Breast epithelium (tissue), 4 donors: ENCODE results near the gene HNRNPA0. TPM values are rescaled to one million over a fixed set of nuclear protein-coding genes. Genes with fewer than 3 reads are reported as not detected.

Source experiments
- DNase-seq, 2 donors: peaks; one replicate each; pipeline ENCODE4 v3.0.0-alpha.2; 2019; ENCODE audit warnings: low spot score in 2 of 2
- H3K27ac ChIP-seq, 2 donors: fragments of 200-600 bp; sonication (generic) in 1 of 2; one replicate each; pipeline ENCODE4 v1.5.1; 2016 to 2019; ENCODE audit warnings: mild to moderate bottlenecking in 1 of 2
- H3K27me3 ChIP-seq, 2 donors: fragments of 200-600 bp; sonication (generic) in 1 of 2; one replicate each; pipeline versions ENCODE4 v1.5.1 to v1.6.0; 2017 to 2019; ENCODE audit warnings: control low read depth in 1 of 2, mild to moderate bottlenecking in 1 of 2
- H3K36me3 ChIP-seq: fragments of 200-600 bp; one replicate; pipeline ENCODE4 v1.5.1; 2019
- H3K4me1 ChIP-seq, 2 donors: fragments of 200-600 bp; sonication (generic); one replicate each; pipeline ENCODE4 v1.5.1; 2016 to 2019; ENCODE audit warnings: control low read depth in 1 of 2
- H3K4me3 ChIP-seq, 3 donors: fragments of 200-600 bp; sonication (generic); 1 replicate in 2 of 3; 2 replicates in 1 of 3; pipeline ENCODE4 v1.5.1; 2016 to 2019; ENCODE audit warnings: mild to moderate bottlenecking in 3 of 3, moderate library complexity in 2 of 3
- H3K9me3 ChIP-seq, 2 donors: fragments of 200-600 bp; sonication (generic) in 1 of 2; one replicate each; pipeline ENCODE4 v1.5.1; 2016 to 2019; ENCODE audit warnings: control low read depth in 1 of 2
- POLR2A ChIP-seq: fragments of 450-650 bp; IDR thresholded peaks from one replicate; pipeline ENCODE4 v1.6.1; 2016; ENCODE audit warnings: antibody characterized with exemption, mild to moderate bottlenecking, moderate library complexity
- POLR2AphosphoS5 ChIP-seq, 3 donors: sonication (generic); formaldehyde crosslinking; IDR thresholded peaks; one replicate each; pipeline ENCODE4 v1.6.1; 2017; ENCODE audit warnings: antibody characterized with exemption in 3 of 3
- intact Hi-C: fragments of 100-400 bp; cut with DNase I; formaldehyde crosslinking; loops from one replicate; pipeline ENCODE4 v1.15.1; 2023; ENCODE audit warnings: low total_unique reads
- total RNA-seq, 3 donors: library from RNA; depleted of rRNA; stranded (reverse); fragments of >200 nt; gene quantifications; one replicate each; pipeline ENCODE4 v1.1.0, GENCODE V29; 2016
- TF ChIP-seq, protein P1 (sequence below), 3 donors: fragments of 450-650 bp; IDR thresholded peaks; one replicate each; pipeline ENCODE4 v1.5.1; 2016 to 2017; ENCODE audit warnings: antibody characterized with exemption in 3 of 3, mild to moderate bottlenecking in 3 of 3, moderate library complexity in 3 of 3

The HNRNPA0 gene
- total RNA-seq, 3 donors from 2014 or later: 11.5 to 13.3 (median 11.8) TPM

DNA sequence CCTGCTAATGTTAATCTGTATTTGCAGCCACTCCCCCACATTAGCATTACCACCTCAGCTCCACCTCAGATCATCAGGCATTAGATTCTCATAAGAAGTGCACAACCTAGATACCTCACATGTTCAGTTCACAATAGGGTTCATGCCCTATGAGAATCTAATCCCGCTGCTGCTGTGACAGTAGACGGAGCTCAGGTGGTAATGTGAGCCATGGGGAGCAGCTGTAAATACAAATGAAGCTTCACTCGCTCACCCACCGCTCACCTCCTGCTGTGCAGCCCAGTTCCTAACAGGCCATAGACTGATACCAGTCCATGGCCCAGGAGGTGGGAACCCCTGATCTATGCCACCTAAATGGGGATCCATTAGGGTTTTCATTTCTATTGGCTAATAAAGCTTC, 6.1 kb upstream of the HNRNPA0 start:
- DNase-seq: no peak
- H3K9me3 ChIP-seq: no peaks in the 10 kb centered on the region
- no peak overlapping the region for H3K27ac ChIP-seq
- H3K4me3 ChIP-seq: no peak overlapping the region
- H3K36me3 ChIP-seq: no peaks in the 10 kb centered on the region
- intact Hi-C loops: no loop called here
- no peaks in the 10 kb centered on the region for H3K27me3 ChIP-seq
- TF ChIP-seq POLR2A: no peak
- TF ChIP-seq, protein P1, sequence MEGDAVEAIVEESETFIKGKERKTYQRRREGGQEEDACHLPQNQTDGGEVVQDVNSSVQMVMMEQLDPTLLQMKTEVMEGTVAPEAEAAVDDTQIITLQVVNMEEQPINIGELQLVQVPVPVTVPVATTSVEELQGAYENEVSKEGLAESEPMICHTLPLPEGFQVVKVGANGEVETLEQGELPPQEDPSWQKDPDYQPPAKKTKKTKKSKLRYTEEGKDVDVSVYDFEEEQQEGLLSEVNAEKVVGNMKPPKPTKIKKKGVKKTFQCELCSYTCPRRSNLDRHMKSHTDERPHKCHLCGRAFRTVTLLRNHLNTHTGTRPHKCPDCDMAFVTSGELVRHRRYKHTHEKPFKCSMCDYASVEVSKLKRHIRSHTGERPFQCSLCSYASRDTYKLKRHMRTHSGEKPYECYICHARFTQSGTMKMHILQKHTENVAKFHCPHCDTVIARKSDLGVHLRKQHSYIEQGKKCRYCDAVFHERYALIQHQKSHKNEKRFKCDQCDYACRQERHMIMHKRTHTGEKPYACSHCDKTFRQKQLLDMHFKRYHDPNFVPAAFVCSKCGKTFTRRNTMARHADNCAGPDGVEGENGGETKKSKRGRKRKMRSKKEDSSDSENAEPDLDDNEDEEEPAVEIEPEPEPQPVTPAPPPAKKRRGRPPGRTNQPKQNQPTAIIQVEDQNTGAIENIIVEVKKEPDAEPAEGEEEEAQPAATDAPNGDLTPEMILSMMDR (IDR thresholded peaks at IDR 0.05): no peak
- TF ChIP-seq POLR2AphosphoS5 (IDR thresholded peaks at IDR 0.05): no peak
- H3K4me1 ChIP-seq: no peaks in the 10 kb centered on the region

DNA sequence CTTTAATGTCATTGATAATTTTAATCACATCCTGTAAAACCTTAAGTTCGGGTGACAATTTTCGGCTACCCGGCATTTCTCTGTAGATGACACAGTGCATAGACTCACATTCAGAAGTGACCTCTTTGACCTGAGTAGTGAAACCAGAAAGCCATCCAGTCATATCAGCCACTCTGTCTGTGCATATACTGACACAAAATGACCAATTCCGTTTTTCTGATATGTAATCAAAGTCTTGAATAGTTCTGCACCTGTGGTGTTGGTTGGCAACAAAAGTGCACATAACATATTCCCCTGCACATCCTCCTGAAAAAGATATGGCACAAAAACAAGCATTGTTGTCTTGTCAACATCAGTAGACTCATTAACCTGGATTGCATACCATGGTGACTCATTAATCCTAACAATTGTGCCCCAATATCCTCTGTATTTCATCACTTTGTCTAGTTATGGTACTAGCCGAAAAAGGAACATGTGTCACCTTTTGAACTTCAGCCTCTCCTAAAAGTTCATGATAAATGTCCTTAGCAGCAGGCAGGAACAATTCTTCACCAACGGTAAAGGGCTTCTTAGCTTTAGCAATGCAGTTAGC, 4.6 kb upstream of the HNRNPA0 start:
- Histone ChIP-seq H3K4me1 (no peaks in the 10 kb centered on the region), H3K36me3 (no peaks in the 10 kb centered on the region), H3K27ac (no peak overlapping the region), H3K27me3 (no peaks in the 10 kb centered on the region), H3K9me3 (no peaks in the 10 kb centered on the region), H3K4me3 (no peak overlapping the region)
- no peak for DNase-seq
- TF ChIP-seq, protein P1 (IDR thresholded peaks at IDR 0.05): no peak
- no peak for TF ChIP-seq POLR2AphosphoS5 (IDR thresholded peaks at IDR 0.05)
- TF ChIP-seq POLR2A: no peak
- intact Hi-C loops: no loop called here

DNA sequence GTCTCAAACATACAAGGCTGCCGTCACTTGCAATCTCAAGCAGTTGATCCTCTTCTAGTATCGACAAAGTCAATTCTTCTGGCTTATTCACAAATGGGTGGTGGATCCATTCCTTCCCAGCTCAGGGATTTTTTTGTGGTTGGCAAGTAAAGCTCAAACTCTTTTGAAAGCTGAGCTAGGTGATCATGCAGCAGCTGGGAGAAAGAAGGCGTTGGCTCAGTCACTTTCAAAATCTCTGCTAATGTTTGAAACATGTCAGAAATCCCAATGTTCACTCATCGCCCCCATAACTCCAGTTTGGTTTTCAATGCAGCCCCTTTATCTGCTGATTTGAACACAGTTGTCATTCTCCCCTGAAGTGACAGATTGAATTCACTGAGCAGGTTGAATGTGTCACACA, 4.0 kb upstream of the HNRNPA0 start:
- Histone ChIP-seq H3K4me1 (no peaks in the 10 kb centered on the region), H3K4me3 (no peak overlapping the region), H3K9me3 (no peaks in the 10 kb centered on the region), H3K27ac (no peak overlapping the region), H3K27me3 (no peaks in the 10 kb centered on the region), H3K36me3 (no peaks in the 10 kb centered on the region)
- DNase-seq: no peak
- TF ChIP-seq, protein P1 (IDR thresholded peaks at IDR 0.05): no peak
- TF ChIP-seq POLR2A: no peak
- no peak for TF ChIP-seq POLR2AphosphoS5 (IDR thresholded peaks at IDR 0.05)
- intact Hi-C loops: no loop called here

DNA sequence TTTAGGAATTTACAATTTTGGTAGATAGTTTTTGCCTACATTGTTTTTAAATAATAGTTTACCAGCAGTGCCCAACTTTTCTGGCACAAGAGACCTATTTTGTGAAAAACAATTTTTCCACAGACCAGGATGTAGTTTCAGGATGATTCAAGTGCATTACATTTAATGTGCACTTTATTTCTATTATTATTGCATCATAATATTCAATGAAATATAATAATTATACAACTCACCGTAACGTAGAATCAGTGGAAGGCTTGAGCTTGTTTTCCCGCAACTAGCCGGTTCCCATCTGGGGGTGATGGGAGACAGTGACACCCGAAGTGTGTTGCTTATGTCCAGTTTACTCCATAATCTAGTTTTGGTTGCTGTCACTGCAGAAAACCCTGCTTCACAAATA, 3.5 kb upstream of the HNRNPA0 start:
- DNase-seq: no peak
- TF ChIP-seq POLR2AphosphoS5 (IDR thresholded peaks at IDR 0.05) (no peak), POLR2A (no peak)
- TF ChIP-seq, protein P1 (IDR thresholded peaks at IDR 0.05): no peak
- H3K4me1 ChIP-seq: no peaks in the 10 kb centered on the region
- H3K27me3 ChIP-seq: no peaks in the 10 kb centered on the region
- H3K4me3 ChIP-seq: no peak overlapping the region
- intact Hi-C loops: no loop called here
- no peak overlapping the region for H3K27ac ChIP-seq
- no peaks in the 10 kb centered on the region for H3K9me3 ChIP-seq
- no peaks in the 10 kb centered on the region for H3K36me3 ChIP-seq

DNA sequence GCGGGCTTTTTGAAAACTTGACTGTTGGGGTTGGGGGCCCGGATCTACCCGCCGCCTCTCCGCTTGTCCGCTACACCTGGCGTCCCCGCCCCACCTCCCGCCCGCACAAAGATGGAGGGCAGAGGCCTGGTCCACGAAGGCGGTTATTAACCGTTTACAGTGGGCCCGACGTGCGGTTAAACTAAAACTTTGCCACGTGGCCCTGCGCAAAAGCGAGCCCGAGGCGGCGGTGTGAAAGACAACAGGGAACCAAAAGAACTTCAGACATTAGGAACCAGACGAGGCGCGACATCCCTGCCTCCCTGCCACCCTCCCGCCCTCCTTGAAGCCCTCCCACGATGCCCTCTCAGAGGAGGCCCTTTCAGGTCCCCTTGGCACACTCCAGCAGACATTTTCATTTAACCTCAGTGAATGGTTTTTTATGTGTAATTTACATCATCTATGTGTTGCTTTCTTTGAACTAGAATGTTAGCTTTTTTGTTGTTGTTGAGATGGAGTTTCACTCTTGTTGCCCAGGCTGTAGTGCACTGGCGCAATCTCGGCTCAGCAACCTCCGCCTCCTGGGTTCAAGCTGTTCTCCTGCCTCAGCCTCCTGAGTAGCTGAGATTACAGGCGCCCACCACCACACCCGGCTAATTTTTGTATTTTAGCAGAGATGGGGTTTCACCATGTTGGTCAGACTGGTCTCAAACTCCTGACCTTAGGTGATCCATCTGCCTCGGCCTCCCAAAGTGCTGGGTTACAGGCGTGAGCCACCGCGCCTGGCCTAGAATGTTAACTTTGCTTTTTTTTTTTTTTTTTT, 999 bp upstream of the HNRNPA0 start:
- TF ChIP-seq POLR2A: no peak
- no peak for TF ChIP-seq POLR2AphosphoS5 (IDR thresholded peaks at IDR 0.05)
- TF ChIP-seq, protein P1 (IDR thresholded peaks at IDR 0.05): no peak

More for the DNA sequence above, 999 bp upstream of the HNRNPA0 start:
- Histone ChIP-seq H3K9me3 (no peaks in the 10 kb centered on the region), H3K4me1 (no peaks in the 10 kb centered on the region), H3K27me3 (no peaks in the 10 kb centered on the region), H3K27ac (peak overlapping the region; percentile 100), H3K36me3 (no peaks in the 10 kb centered on the region), H3K4me3 (peak overlapping the region; percentile 78 to 91 (median 88))
- intact Hi-C loops: no loop called here
- DNase-seq: no peak
